GM23338 (cell line): Measurements from ENCODE around the gene KIF9. TPM values are rescaled to one million over a fixed set of nuclear protein-coding genes. Genes with fewer than 3 reads are reported as not detected.

ENCODE experiments used
- ATAC-seq: fragments of 200-7000 bp; cut with Tn5 transposase; 3 replicates; pipeline ENCODE4 v1.9.1; 2020
- DNase-seq: peaks from one replicate; pipeline ENCODE4 v3.0.0-alpha.2; 2015; ENCODE audit warnings: low spot score
- H2AFZ ChIP-seq: fragments of 200-600 bp; sonication (generic); 2 replicates; pipeline ENCODE4 v1.8.0; 2016; ENCODE audit warnings: antibody characterized with exemption, mild to moderate bottlenecking, moderate library complexity
- H3F3A ChIP-seq: fragments of 200-600 bp; sonication (generic); replicated peaks from 2 replicates; pipeline ENCODE4 v1.8.0; 2017; ENCODE audit warnings: antibody characterized with exemption, mixed run types, low read depth
- H3K27ac ChIP-seq: fragments of 200-600 bp; sonication (generic); 2 replicates; pipeline ENCODE4 v1.6.1; 2016; ENCODE audit warnings: low read depth
- H3K27me3 ChIP-seq: fragments of 200-600 bp; sonication (generic); 2 replicates; pipeline ENCODE4 v1.8.0; 2016; ENCODE audit warnings: mild to moderate bottlenecking, mixed run types, moderate library complexity; ENCODE audit not compliant: insufficient read depth
- H3K36me3 ChIP-seq: fragments of 200-600 bp; sonication (generic); 2 replicates; pipeline ENCODE4 v1.8.0; 2016; ENCODE audit warnings: mild to moderate bottlenecking; ENCODE audit not compliant: insufficient read depth
- H3K4me1 ChIP-seq: fragments of 200-600 bp; sonication (generic); 2 replicates; pipeline ENCODE4 v1.8.0; 2016; ENCODE audit warnings: mild to moderate bottlenecking, moderate library complexity; ENCODE audit not compliant: insufficient read depth
- H3K4me2 ChIP-seq: fragments of 200-600 bp; sonication (generic); 2 replicates; pipeline ENCODE4 v1.7.1; 2017; ENCODE audit warnings: mixed run types
- H3K4me3 ChIP-seq: fragments of 200-600 bp; sonication (generic); 2 replicates; pipeline ENCODE4 v1.6.1; 2016; ENCODE audit warnings: mixed run types
- H3K79me2 ChIP-seq: fragments of 200-600 bp; sonication (generic); replicated peaks from 2 replicates; pipeline ENCODE4 v1.8.0; 2017; ENCODE audit warnings: mild to moderate bottlenecking; ENCODE audit not compliant: insufficient read depth
- H3K9me2 ChIP-seq: fragments of 200-600 bp; sonication (generic); 2 replicates; pipeline ENCODE4 v1.8.0; 2017; ENCODE audit not compliant: insufficient read depth
- H4K20me1 ChIP-seq: fragments of 200-600 bp; sonication (generic); replicated peaks from 2 replicates; pipeline ENCODE4 v1.8.0; 2017; ENCODE audit warnings: mild to moderate bottlenecking; ENCODE audit not compliant: insufficient read depth
- H3K27ac Mint-ChIP-seq: 2 replicates; pipeline ENCODE4 v1.8.0; 2020; ENCODE audit warnings: inconsistent platforms, mild to moderate bottlenecking, moderate library complexity, mixed read lengths
- H3K27me3 Mint-ChIP-seq: 3 replicates; pipeline ENCODE4 v1.8.0; 2022; ENCODE audit warnings: low read depth, mild to moderate bottlenecking, moderate library complexity, mixed read lengths, inconsistent platforms; ENCODE audit not compliant: insufficient read depth, poor library complexity
- H3K36me3 Mint-ChIP-seq: 3 replicates; pipeline ENCODE4 v1.8.0; 2021; ENCODE audit warnings: low read depth, mild to moderate bottlenecking, inconsistent platforms, moderate library complexity, mixed read lengths
- H3K4me1 Mint-ChIP-seq: 3 replicates; pipeline ENCODE4 v1.8.0; 2020; ENCODE audit warnings: mild to moderate bottlenecking, inconsistent platforms, mixed read lengths
- H3K4me3 Mint-ChIP-seq: 3 replicates; pipeline ENCODE4 v1.8.0; 2021; ENCODE audit warnings: moderate library complexity, mild to moderate bottlenecking, inconsistent platforms, mixed read lengths
- H3K9me3 Mint-ChIP-seq: 3 replicates; pipeline ENCODE4 v1.8.0; 2020; ENCODE audit warnings: moderate library complexity, mild to moderate bottlenecking, inconsistent platforms, mixed read lengths
- CREB1 ChIP-seq: fragments of 250-450 bp; sonication (Bioruptor Pico); IDR thresholded peaks from 2 replicates; pipeline ENCODE4 v1.5.0; 2020; ENCODE audit warnings: low read depth, mild to moderate bottlenecking, moderate library complexity
- EZH2 ChIP-seq: fragments of 200-600 bp; sonication (generic); IDR thresholded peaks from one replicate; pipeline ENCODE4 v1.8.0; 2017; ENCODE audit warnings: antibody characterized with exemption, mild to moderate bottlenecking, low read depth; ENCODE audit not compliant: unreplicated experiment
- EZH2phosphoT487 ChIP-seq: fragments of 200-600 bp; sonication (generic); IDR thresholded peaks from one replicate; pipeline ENCODE4 v1.8.1; 2018; ENCODE audit warnings: antibody characterized with exemption; ENCODE audit not compliant: unreplicated experiment
- JUNB ChIP-seq: IDR thresholded peaks from one replicate; pipeline ENCODE4 v1.6.1; 2016; ENCODE audit warnings: antibody characterized with exemption; ENCODE audit not compliant: unreplicated experiment
- NANOG ChIP-seq: IDR thresholded peaks from 2 replicates; pipeline ENCODE4 v1.6.1; 2016; ENCODE audit warnings: antibody characterized with exemption, borderline replicate concordance
- STAT1 ChIP-seq: IDR thresholded peaks from one replicate; pipeline ENCODE4 v1.6.1; 2016; ENCODE audit warnings: antibody characterized with exemption; ENCODE audit not compliant: unreplicated experiment
- ZNF114 ChIP-seq: fragments of 250-450 bp; sonication (Bioruptor Pico); IDR thresholded peaks from 2 replicates; pipeline ENCODE4 v1.5.0; 2020; ENCODE audit warnings: mild to moderate bottlenecking, moderate library complexity
- ZNF331 ChIP-seq: fragments of 250-450 bp; sonication (Bioruptor Pico); IDR thresholded peaks from 2 replicates; pipeline ENCODE4 v1.5.0; 2020; ENCODE audit warnings: low read depth, mild to moderate bottlenecking, moderate library complexity
- polyA plus RNA-seq: library from polyadenylated mRNA; unstranded; fragments of >200 nt; fragmentation: Nextera tagmentation; extraction: Ambion mirVana; gene quantifications from 2 replicates; pipeline ENCODE4 v1.2.1, GENCODE V29; 2016
- total RNA-seq: library from RNA; depleted of rRNA; stranded (reverse); fragments of >200 nt; shearing (Covaris generic); gene quantifications from 2 replicates; pipeline ENCODE4 v1.2.3, GENCODE V29; 2014
- TF ChIP-seq, protein P1 (sequence below): IDR thresholded peaks from one replicate; pipeline ENCODE4 v1.6.1; 2018; ENCODE audit warnings: antibody characterized with exemption; ENCODE audit not compliant: unreplicated experiment
- TF ChIP-seq, protein P2 (sequence below): IDR thresholded peaks from 2 replicates; pipeline ENCODE4 v1.6.1; 2016; ENCODE audit warnings: antibody characterized with exemption
- TF ChIP-seq, protein P3 (sequence below), 2 experiments: fragments of 200-600 bp in 1 of 2; sonication (generic) in 1 of 2; conservative IDR thresholded peaks; 2 replicates each; pipeline versions ENCODE4 v1.5.1 to v1.6.1; 2016 to 2017; ENCODE audit warnings: antibody characterized with exemption in 2 of 2, low read depth in 2 of 2, mild to moderate bottlenecking in 2 of 2, moderate library complexity in 1 of 2
- TF ChIP-seq, protein P4 (sequence below): fragments of 250-450 bp; sonication (Bioruptor Pico); IDR thresholded peaks from 2 replicates; pipeline ENCODE4 v1.5.0; 2020; ENCODE audit warnings: mild to moderate bottlenecking, moderate library complexity

Gene KIF9
- total and polyA plus RNA-seq, 2 experiments from 2014 or later, result 12.6 to 14.0 TPM

DNA sequence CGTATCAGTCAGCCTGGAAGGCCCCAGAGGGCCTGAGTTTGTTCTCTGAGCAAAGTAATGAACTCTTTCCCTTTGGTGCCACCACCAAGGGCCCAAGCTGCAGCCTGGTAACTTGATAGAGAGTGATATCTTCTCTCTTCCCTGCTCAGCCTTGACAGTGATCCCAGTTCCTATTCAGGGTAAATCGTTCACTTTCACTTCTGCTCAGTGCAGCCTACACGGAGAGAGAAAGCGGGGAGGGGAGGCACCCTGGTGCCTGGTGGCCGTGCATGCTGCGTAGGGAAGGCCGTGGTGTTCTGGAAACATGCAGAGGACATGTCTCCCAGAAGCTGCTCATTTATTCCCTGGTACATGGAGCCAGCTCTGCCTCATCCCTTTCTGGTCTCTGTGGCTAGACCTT lies 54.9 kb downstream of the KIF9 start:
- Histone ChIP-seq H3K4me2 (no peak overlapping the region), H2AFZ (no peak overlapping the region), H3K79me2 (no peaks in the 10 kb centered on the region), H3K4me1 (peaks cover 5% of the 10 kb centered on the region), H3K27me3 (no peaks in the 10 kb centered on the region), H3K36me3 (no peaks in the 10 kb centered on the region), H3F3A (no peaks in the 10 kb centered on the region), H4K20me1 (no peaks in the 10 kb centered on the region), H3K27ac (no peak overlapping the region), H3K4me3 (no peak overlapping the region), H3K9me2 (no peaks in the 10 kb centered on the region)
- ATAC-seq, result no peak
- no peak overlapping the region for H3K4me3 Mint-ChIP-seq
- H3K4me1 Mint-ChIP-seq, result peaks cover 2% of the 10 kb centered on the region; the same call in 2 of the 3 replicates
- TF ChIP-seq NANOG (no peak), EZH2 (no peak), ZNF331 (CRISPR knock-in tag) (no peak), EZH2phosphoT487 (no peak), JUNB (no peak), CREB1 (no peak), ZNF114 (CRISPR knock-in tag) (no peak), STAT1 (no peak)
- TF ChIP-seq, protein P1, sequence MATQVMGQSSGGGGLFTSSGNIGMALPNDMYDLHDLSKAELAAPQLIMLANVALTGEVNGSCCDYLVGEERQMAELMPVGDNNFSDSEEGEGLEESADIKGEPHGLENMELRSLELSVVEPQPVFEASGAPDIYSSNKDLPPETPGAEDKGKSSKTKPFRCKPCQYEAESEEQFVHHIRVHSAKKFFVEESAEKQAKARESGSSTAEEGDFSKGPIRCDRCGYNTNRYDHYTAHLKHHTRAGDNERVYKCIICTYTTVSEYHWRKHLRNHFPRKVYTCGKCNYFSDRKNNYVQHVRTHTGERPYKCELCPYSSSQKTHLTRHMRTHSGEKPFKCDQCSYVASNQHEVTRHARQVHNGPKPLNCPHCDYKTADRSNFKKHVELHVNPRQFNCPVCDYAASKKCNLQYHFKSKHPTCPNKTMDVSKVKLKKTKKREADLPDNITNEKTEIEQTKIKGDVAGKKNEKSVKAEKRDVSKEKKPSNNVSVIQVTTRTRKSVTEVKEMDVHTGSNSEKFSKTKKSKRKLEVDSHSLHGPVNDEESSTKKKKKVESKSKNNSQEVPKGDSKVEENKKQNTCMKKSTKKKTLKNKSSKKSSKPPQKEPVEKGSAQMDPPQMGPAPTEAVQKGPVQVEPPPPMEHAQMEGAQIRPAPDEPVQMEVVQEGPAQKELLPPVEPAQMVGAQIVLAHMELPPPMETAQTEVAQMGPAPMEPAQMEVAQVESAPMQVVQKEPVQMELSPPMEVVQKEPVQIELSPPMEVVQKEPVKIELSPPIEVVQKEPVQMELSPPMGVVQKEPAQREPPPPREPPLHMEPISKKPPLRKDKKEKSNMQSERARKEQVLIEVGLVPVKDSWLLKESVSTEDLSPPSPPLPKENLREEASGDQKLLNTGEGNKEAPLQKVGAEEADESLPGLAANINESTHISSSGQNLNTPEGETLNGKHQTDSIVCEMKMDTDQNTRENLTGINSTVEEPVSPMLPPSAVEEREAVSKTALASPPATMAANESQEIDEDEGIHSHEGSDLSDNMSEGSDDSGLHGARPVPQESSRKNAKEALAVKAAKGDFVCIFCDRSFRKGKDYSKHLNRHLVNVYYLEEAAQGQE, result no peak
- TF ChIP-seq, protein P2, sequence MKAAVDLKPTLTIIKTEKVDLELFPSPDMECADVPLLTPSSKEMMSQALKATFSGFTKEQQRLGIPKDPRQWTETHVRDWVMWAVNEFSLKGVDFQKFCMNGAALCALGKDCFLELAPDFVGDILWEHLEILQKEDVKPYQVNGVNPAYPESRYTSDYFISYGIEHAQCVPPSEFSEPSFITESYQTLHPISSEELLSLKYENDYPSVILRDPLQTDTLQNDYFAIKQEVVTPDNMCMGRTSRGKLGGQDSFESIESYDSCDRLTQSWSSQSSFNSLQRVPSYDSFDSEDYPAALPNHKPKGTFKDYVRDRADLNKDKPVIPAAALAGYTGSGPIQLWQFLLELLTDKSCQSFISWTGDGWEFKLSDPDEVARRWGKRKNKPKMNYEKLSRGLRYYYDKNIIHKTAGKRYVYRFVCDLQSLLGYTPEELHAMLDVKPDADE, result no peak
- TF ChIP-seq, protein P3, sequence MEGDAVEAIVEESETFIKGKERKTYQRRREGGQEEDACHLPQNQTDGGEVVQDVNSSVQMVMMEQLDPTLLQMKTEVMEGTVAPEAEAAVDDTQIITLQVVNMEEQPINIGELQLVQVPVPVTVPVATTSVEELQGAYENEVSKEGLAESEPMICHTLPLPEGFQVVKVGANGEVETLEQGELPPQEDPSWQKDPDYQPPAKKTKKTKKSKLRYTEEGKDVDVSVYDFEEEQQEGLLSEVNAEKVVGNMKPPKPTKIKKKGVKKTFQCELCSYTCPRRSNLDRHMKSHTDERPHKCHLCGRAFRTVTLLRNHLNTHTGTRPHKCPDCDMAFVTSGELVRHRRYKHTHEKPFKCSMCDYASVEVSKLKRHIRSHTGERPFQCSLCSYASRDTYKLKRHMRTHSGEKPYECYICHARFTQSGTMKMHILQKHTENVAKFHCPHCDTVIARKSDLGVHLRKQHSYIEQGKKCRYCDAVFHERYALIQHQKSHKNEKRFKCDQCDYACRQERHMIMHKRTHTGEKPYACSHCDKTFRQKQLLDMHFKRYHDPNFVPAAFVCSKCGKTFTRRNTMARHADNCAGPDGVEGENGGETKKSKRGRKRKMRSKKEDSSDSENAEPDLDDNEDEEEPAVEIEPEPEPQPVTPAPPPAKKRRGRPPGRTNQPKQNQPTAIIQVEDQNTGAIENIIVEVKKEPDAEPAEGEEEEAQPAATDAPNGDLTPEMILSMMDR (conservative IDR thresholded peaks at IDR 0.05; ENCODE audit: low read depth in 2 of 2), result no peak
- TF ChIP-seq, protein P4, sequence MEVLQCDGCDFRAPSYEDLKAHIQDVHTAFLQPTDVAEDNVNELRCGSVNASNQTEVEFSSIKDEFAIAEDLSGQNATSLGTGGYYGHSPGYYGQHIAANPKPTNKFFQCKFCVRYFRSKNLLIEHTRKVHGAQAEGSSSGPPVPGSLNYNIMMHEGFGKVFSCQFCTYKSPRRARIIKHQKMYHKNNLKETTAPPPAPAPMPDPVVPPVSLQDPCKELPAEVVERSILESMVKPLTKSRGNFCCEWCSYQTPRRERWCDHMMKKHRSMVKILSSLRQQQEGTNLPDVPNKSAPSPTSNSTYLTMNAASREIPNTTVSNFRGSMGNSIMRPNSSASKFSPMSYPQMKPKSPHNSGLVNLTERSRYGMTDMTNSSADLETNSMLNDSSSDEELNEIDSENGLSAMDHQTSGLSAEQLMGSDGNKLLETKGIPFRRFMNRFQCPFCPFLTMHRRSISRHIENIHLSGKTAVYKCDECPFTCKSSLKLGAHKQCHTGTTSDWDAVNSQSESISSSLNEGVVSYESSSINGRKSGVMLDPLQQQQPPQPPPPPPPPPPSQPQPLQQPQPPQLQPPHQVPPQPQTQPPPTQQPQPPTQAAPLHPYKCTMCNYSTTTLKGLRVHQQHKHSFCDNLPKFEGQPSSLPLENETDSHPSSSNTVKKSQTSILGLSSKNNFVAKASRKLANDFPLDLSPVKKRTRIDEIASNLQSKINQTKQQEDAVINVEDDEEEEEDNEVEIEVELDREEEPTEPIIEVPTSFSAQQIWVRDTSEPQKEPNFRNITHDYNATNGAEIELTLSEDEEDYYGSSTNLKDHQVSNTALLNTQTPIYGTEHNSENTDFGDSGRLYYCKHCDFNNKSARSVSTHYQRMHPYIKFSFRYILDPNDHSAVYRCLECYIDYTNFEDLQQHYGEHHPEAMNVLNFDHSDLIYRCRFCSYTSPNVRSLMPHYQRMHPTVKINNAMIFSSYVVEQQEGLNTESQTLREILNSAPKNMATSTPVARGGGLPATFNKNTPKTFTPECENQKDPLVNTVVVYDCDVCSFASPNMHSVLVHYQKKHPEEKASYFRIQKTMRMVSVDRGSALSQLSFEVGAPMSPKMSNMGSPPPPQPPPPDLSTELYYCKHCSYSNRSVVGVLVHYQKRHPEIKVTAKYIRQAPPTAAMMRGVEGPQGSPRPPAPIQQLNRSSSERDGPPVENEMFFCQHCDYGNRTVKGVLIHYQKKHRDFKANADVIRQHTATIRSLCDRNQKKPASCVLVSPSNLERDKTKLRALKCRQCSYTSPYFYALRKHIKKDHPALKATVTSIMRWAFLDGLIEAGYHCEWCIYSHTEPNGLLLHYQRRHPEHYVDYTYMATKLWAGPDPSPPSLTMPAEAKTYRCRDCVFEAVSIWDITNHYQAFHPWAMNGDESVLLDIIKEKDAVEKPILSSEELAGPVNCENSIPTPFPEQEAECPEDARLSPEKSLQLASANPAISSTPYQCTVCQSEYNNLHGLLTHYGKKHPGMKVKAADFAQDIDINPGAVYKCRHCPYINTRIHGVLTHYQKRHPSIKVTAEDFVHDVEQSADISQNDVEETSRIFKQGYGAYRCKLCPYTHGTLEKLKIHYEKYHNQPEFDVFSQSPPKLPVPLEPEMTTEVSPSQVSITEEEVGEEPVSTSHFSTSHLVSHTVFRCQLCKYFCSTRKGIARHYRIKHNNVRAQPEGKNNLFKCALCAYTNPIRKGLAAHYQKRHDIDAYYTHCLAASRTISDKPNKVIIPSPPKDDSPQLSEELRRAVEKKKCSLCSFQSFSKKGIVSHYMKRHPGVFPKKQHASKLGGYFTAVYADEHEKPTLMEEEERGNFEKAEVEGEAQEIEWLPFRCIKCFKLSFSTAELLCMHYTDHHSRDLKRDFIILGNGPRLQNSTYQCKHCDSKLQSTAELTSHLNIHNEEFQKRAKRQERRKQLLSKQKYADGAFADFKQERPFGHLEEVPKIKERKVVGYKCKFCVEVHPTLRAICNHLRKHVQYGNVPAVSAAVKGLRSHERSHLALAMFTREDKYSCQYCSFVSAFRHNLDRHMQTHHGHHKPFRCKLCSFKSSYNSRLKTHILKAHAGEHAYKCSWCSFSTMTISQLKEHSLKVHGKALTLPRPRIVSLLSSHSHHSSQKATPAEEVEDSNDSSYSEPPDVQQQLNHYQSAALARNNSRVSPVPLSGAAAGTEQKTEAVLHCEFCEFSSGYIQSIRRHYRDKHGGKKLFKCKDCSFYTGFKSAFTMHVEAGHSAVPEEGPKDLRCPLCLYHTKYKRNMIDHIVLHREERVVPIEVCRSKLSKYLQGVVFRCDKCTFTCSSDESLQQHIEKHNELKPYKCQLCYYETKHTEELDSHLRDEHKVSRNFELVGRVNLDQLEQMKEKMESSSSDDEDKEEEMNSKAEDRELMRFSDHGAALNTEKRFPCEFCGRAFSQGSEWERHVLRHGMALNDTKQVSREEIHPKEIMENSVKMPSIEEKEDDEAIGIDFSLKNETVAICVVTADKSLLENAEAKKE (CRISPR knock-in tag), result no peak
- DNase-seq, result no peak
- peaks cover 4% of the 10 kb centered on the region for H3K27me3 Mint-ChIP-seq
- no peaks in the 10 kb centered on the region for H3K36me3 Mint-ChIP-seq
- no peak overlapping the region for H3K27ac Mint-ChIP-seq
- no peaks in the 10 kb centered on the region for H3K9me3 Mint-ChIP-seq
